Uterus (tissue), 2 donors: ENCODE data around the gene SLC6A6.

Experiments
- POLR2A ChIP-seq, 2 donors: fragments of 450-650 bp; IDR thresholded peaks; one replicate each; pipeline ENCODE4 v1.6.1; 2016; ENCODE audit warnings: antibody characterized with exemption in 2 of 2, mild to moderate bottlenecking in 1 of 2, moderate library complexity in 1 of 2
- TF ChIP-seq, protein P1 (sequence below), 4 experiments: fragments of 200-600 bp in 2 of 4; fragments of 450-650 bp in 2 of 4; sonication (generic) in 2 of 4; IDR thresholded peaks; one replicate each; pipeline ENCODE4 v1.5.1; 2016 to 2019; ENCODE audit warnings: antibody characterized with exemption in 4 of 4, mild to moderate bottlenecking in 2 of 4, moderate library complexity in 1 of 4

DNA sequence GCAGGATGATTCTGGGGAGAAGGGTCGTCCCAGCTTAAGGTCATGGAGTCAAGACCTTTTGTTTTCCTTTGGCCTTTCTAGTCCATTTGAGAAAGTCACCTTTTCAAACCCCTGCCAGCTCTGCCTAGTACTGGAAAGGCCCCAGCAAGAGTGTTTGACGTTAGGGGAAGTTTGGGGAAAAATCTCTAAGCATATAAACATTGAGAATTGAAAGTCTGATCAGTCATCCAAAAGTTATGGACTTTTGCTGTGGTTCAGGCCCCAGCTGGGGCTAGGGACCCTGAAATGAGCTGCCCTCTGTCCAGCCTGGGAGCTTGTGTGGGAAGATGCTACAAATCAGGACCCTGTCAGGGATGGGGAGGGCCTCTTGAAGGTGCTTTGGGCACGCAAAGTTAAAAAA is 21.6 kb downstream of the SLC6A6 start:
- TF ChIP-seq POLR2A (IDR thresholded peaks at IDR 0.05), result no peak
- TF ChIP-seq, protein P1, sequence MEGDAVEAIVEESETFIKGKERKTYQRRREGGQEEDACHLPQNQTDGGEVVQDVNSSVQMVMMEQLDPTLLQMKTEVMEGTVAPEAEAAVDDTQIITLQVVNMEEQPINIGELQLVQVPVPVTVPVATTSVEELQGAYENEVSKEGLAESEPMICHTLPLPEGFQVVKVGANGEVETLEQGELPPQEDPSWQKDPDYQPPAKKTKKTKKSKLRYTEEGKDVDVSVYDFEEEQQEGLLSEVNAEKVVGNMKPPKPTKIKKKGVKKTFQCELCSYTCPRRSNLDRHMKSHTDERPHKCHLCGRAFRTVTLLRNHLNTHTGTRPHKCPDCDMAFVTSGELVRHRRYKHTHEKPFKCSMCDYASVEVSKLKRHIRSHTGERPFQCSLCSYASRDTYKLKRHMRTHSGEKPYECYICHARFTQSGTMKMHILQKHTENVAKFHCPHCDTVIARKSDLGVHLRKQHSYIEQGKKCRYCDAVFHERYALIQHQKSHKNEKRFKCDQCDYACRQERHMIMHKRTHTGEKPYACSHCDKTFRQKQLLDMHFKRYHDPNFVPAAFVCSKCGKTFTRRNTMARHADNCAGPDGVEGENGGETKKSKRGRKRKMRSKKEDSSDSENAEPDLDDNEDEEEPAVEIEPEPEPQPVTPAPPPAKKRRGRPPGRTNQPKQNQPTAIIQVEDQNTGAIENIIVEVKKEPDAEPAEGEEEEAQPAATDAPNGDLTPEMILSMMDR (IDR thresholded peaks at IDR 0.05), result no peak
